K562 treated with DMSO at 1 percent for 48 hours (cell line): ENCODE data around the gene KLK11. TPM values are rescaled to one million over a fixed set of nuclear protein-coding genes. Genes with fewer than 3 reads are reported as not detected.

Source experiments
- total RNA-seq: library from RNA; unstranded; fragments of 300-600 nt; gene quantifications from 2 replicates; pipeline ENCODE4 v1.2.3, GENCODE V29; 2022; ENCODE audit warnings: low replicate concordance; ENCODE audit errors: extremely low read depth

Gene KLK11
- total RNA-seq = not detected in 2 replicates

GRCh38 chr19:51026554-51026831 lies at the start of gene KLK11:
Gene KLK11, minus strand, starts transcription at chr19:51026616. Its CDS starts 985 bp downstream, at chr19:51025631.

GRCh38 chr19:51064534-51065220 lies 38.3 kb upstream of the KLK11 start, which contains the start of gene KLK13:
Gene KLK13, minus strand, starts transcription at chr19:51065092. Its CDS starts 25 bp downstream, at chr19:51065067.

GRCh38 chr19:51034704-51035103 lies 8.3 kb upstream of the KLK11 start, which contains the start of gene KLK12:
Gene KLK12, minus strand, starts transcription at chr19:51035002. Its CDS starts 381 bp downstream, at chr19:51034621.

GRCh38 chr19:51019544-51019925 lies 6.9 kb downstream of the KLK11 start, which contains the start of gene KLK10:
Gene KLK10, minus strand, starts transcription at chr19:51019709. Its CDS starts 579 bp downstream, at chr19:51019130.

GRCh38 chr19:51001515-51001914 lies 24.9 kb downstream of the KLK11 start, which contains the start of gene KLK8:
Gene KLK8, minus strand, starts transcription at chr19:51001604. Its CDS starts 437 bp downstream, at chr19:51001167.

GRCh38 chr19:50983625-50984292 lies 42.7 kb downstream of the KLK11 start, which contains the start of gene KLK7:
Gene KLK7, minus strand, starts transcription at chr19:50983917. Its CDS starts 1,518 bp downstream, at chr19:50982399.

Other genes starting within 250 kb of the KLK11 start
- gene ACP4, start 236.2 kb downstream of the KLK11 start, total RNA-seq = not detected in 2 replicates
- not detected in 2 replicates for gene KLK1, start 202.8 kb downstream of the KLK11 start, total RNA-seq
- gene KLK15, start 193.0 kb downstream of the KLK11 start, total RNA-seq = not detected in 2 replicates
- not detected in 2 replicates for gene KLK3, start 171.7 kb downstream of the KLK11 start, total RNA-seq
- gene KLK2, start 153.2 kb downstream of the KLK11 start, total RNA-seq = not detected in 2 replicates
- not detected in 2 replicates for gene KLK4, start 115.2 kb downstream of the KLK11 start, total RNA-seq
- gene KLK5, start 73.6 kb downstream of the KLK11 start, total RNA-seq = not detected in 2 replicates
- not detected in 2 replicates for gene KLK6, start 57.0 kb downstream of the KLK11 start, total RNA-seq
- not detected in 2 replicates for gene KLK7, start 42.7 kb downstream of the KLK11 start, total RNA-seq
- gene KLK8, start 25.0 kb downstream of the KLK11 start, total RNA-seq = not detected in 2 replicates
- not detected in 2 replicates for gene KLK10, start 6.9 kb downstream of the KLK11 start, total RNA-seq
- not detected in 2 replicates for gene KLK12, start 8.4 kb upstream of the KLK11 start, total RNA-seq
- not detected in 2 replicates for gene KLK13, start 38.5 kb upstream of the KLK11 start, total RNA-seq
- gene KLK14, start 56.3 kb upstream of the KLK11 start, total RNA-seq = not detected in 2 replicates
- not detected in 2 replicates for gene CTU1, start 81.8 kb upstream of the KLK11 start, total RNA-seq
- not detected in 2 replicates for gene SIGLEC9, start 98.3 kb upstream of the KLK11 start, total RNA-seq
- gene SIGLEC7, start 115.7 kb upstream of the KLK11 start, total RNA-seq = not detected in 2 replicates
- gene CD33, start 198.5 kb upstream of the KLK11 start, total RNA-seq = not detected in 2 replicates
- gene SIGLECL1, start 224.5 kb upstream of the KLK11 start, total RNA-seq = not detected in 2 replicates